Activated T-helper 1 cell treated with anti-CD3 and anti-CD28 coated beads, Interleukin-12 subunit alpha, Interleukin-12 subunit beta, Interleukin-2, Interleukin-4 antibody, amounts not matched to agents 30 ng/mL and 10 ng/mL and 1 ng/mL, durations not matched to agents 14 hours and 24 hours and 36 hours (primary cell): ENCODE results near the gene SMAD3. TPM values are rescaled to one million over a fixed set of nuclear protein-coding genes. Genes with fewer than 3 reads are reported as not detected.
A peak's percentile ranks its signal among the peaks of the same experiment; 100 is the strongest.

ENCODE experiments used
- DNase-seq: peaks from one replicate; pipeline ENCODE4 v3.0.0; 2021; ENCODE audit warnings: low spot score
- H3K27ac Mint-ChIP-seq: one replicate; pipeline ENCODE4 v1.8.0; 2021; ENCODE audit warnings: mild to moderate bottlenecking, mixed read lengths
- H3K27me3 Mint-ChIP-seq: one replicate; pipeline ENCODE4 v1.8.0; 2022; ENCODE audit warnings: mild to moderate bottlenecking, moderate library complexity, mixed read lengths; ENCODE audit not compliant: insufficient read depth
- H3K36me3 Mint-ChIP-seq: one replicate; pipeline ENCODE4 v1.8.0; 2021; ENCODE audit warnings: low read depth, mixed read lengths
- H3K4me1 Mint-ChIP-seq: one replicate; pipeline ENCODE4 v1.8.0; 2021; ENCODE audit warnings: low read depth, mixed read lengths
- H3K4me3 Mint-ChIP-seq: one replicate; pipeline ENCODE4 v1.8.0; 2021; ENCODE audit warnings: mild to moderate bottlenecking, moderate library complexity, mixed read lengths
- H3K9me3 Mint-ChIP-seq: one replicate; pipeline ENCODE4 v1.8.0; 2021; ENCODE audit warnings: mixed read lengths
- intact Hi-C: fragments of 100-400 bp; cut with micrococcal nuclease; formaldehyde crosslinking; loops from one replicate; pipeline ENCODE4 v1.15.1; 2024
- total RNA-seq: library from RNA; stranded (reverse); gene quantifications from 2 replicates; pipeline ENCODE4 v1.2.3, GENCODE V29; 2022

Gene SMAD3
- total RNA-seq, 1 donor from 2014 or later: 80.4 TPM

DNA sequence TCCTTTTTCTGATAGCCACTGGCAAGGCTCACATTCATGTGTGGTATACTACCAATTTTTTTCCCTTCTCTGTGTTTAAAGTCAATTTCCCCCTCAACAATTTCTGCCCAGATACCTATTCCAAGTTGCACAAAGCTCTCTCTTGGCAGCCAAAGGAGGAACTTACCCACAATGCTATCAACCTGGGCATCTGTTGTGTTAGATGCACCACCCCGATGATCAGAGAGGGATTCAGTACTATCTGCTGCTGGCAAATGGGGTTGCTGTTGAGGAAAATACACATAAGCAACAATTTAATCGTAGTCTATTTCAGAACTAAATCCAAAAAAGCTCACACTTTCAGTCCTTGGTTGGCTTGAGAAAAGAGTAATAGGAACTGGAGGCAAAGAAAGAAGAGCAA lies 143.0 kb downstream of the SMAD3 start:
- peaks cover 39% of the 10 kb centered on the region for H3K36me3 Mint-ChIP-seq
- H3K4me1 Mint-ChIP-seq: no peaks in the 10 kb centered on the region
- intact Hi-C loops: no loop called here
- H3K4me3 Mint-ChIP-seq: no peak overlapping the region
- DNase-seq: no peak
- no peaks in the 10 kb centered on the region for H3K27me3 Mint-ChIP-seq
- H3K27ac Mint-ChIP-seq: no peak overlapping the region
- H3K9me3 Mint-ChIP-seq: no peaks in the 10 kb centered on the region

DNA sequence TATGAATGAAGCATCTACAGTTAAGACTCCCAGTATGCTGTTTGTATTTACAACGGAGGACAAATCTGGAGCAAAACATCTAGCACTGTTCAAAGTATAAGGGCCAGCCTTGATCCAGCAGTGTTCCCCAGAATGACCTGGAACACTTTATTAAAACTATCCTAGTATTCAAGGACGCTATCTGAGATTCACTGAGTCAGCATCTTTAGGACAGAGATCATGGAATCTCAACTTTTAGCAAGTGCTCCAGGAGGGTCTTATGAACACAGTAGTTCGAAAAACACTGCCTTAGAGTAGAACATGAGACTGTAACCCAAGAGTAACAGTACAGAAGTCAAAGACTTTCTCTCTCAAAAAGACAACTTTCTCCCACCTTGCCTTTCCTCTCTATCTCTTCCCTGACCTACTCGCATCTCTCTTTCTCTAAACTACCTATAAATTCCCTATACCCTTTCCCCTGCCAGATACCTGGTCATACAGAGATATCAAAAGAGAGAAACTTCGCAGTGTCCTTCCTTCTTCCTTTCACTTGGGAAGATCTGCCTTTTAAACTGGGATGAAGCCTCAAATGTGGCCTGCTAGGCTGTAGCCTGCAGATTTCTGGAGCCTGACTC lies 145.3 kb downstream of the SMAD3 start:
- no peak for DNase-seq
- Mint-ChIP-seq H3K9me3 (no peaks in the 10 kb centered on the region), H3K27me3 (no peaks in the 10 kb centered on the region), H3K36me3 (peaks cover 32% of the 10 kb centered on the region), H3K27ac (no peak overlapping the region), H3K4me1 (no peaks in the 10 kb centered on the region), H3K4me3 (no peak overlapping the region)
- intact Hi-C loops: no loop called here

DNA sequence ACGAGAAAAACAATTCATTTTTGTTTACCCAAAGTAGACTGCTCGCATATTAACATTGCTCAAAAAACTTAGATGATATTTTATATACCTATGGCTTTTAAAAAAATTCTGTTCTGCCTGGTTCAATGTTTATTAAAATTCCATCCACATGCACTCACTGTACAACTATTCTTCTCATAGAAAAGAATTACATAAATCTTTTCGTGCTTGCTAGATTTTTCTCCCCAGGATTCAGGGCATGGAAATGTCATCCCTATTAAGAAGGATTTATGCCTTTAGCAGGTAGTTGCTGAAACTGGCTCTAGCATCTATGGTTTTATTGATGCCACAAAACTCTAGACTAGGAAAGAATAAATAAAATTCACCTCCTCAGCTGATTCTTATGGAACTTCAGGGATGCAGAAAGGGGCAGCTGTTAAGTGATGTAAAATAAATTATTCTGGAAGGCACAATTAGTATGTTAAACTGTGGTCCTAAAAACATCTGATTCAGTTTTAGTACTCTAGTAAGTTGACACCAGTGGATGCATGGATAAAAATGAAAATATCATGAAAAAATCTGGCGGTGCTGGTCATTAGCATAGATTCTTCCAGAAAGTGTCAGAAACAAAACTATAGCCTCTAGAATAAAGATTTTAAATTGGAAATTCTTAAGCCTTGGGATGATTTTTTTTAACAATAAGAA lies 147.4 kb downstream of the SMAD3 start:
- intact Hi-C loops: no loop called here
- DNase-seq: no peak
- no peaks in the 10 kb centered on the region for H3K9me3 Mint-ChIP-seq

DNA sequence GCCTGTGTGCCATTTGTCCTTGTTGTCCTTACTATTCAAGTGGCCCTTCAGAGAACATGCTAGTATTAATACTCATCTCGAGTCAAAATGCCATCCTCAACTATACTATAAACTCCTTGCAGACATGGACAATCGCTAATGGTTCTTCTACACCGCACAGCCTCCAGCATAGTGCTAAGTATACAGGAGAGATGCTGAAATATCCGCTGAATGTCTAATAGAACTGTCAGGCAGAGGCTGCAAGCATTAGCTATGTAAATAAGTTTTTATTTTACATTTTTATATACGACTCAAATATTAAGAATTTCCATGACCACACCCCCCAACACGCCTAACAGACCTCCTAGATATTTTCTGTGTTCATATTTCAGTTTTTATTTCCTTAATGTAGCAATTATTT lies 149.7 kb downstream of the SMAD3 start:
- Mint-ChIP-seq H3K4me1 (peaks cover 11% of the 10 kb centered on the region), H3K27ac (no peak overlapping the region), H3K9me3 (no peaks in the 10 kb centered on the region), H3K36me3 (peaks cover 34% of the 10 kb centered on the region), H3K4me3 (no peak overlapping the region), H3K27me3 (no peaks in the 10 kb centered on the region)
- intact Hi-C loops: no loop called here
- DNase-seq: no peak

More for the DNA sequence above, 147.4 kb downstream of the SMAD3 start:
- Mint-ChIP-seq H3K4me1 (peaks cover under 1% of the 10 kb centered on the region), H3K4me3 (no peak overlapping the region), H3K36me3 (peaks cover 30% of the 10 kb centered on the region), H3K27ac (no peak overlapping the region), H3K27me3 (no peaks in the 10 kb centered on the region)

DNA sequence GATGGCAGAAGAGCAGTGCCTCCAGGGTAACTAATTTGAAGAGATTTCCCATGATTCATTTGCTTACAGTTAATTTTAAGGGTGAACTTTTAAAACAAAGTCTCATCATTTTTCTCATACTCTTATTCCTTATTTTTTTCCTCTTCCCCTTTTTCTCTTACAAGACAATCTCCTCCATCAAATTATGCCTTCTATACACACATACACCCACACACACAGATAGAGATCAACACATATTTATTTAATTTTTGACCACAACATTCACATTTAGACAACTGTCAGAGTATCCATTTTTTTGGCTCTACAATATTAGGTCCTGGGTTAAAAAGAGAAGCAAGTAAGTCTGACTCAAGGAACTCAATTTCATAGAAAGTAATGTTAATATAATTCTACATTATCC lies 151.5 kb downstream of the SMAD3 start:
- H3K27me3 Mint-ChIP-seq: no peaks in the 10 kb centered on the region
- H3K4me1 Mint-ChIP-seq: peaks cover 11% of the 10 kb centered on the region
- H3K36me3 Mint-ChIP-seq: peaks cover 33% of the 10 kb centered on the region
- no peak for DNase-seq
- H3K9me3 Mint-ChIP-seq: no peaks in the 10 kb centered on the region
- peak overlapping the region; percentile 3 for H3K27ac Mint-ChIP-seq
- intact Hi-C loops: no loop called here
- H3K4me3 Mint-ChIP-seq: no peak overlapping the region

DNA sequence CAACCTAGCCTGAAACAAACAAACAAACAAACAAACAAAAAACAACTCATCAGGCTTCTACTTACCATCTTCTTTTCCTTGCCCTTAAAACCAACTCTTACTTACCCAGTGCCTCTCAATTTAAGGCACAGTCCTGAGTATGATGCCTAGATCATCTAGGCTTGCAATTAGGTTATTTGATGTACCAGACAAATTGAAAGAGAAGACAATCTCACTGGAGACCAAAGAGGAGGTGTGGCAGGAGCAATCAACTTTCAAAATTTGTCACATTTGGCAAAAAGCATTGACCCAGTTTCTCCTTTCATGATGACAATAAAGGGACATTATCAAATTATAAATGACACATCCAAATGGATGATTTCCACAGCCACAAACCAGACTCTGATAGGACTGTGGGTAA lies 153.0 kb downstream of the SMAD3 start:
- no peaks in the 10 kb centered on the region for H3K9me3 Mint-ChIP-seq
- H3K4me3 Mint-ChIP-seq: no peak overlapping the region
- intact Hi-C loops: no loop called here
- peaks cover 33% of the 10 kb centered on the region for H3K36me3 Mint-ChIP-seq
- H3K27ac Mint-ChIP-seq: no peak overlapping the region
- DNase-seq: no peak
- peaks cover 11% of the 10 kb centered on the region for H3K4me1 Mint-ChIP-seq
- H3K27me3 Mint-ChIP-seq: no peaks in the 10 kb centered on the region

DNA sequence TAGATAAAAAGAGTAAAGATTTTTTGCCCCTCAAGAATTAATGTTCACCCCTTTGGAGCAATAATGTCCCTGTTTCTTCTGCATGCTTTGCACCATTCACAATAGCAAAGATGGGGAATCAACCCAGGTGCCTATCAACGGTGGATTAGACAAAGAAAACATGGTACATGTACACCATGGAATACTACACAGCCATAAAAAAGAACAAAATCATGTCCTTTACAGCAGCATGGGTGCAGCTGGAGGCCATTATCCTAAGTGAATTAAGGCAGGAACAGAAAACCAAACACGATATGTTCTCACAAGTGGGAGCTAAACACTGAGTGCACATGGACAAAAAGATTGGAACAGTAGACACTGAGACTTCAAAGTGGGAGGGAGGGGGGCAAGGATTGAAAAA lies 153.9 kb downstream of the SMAD3 start:
- DNase-seq: no peak
- Mint-ChIP-seq H3K4me1 (peaks cover 11% of the 10 kb centered on the region), H3K36me3 (peaks cover 33% of the 10 kb centered on the region), H3K9me3 (no peaks in the 10 kb centered on the region), H3K4me3 (no peak overlapping the region), H3K27ac (no peak overlapping the region), H3K27me3 (no peaks in the 10 kb centered on the region)
- intact Hi-C loops: no loop called here

DNA sequence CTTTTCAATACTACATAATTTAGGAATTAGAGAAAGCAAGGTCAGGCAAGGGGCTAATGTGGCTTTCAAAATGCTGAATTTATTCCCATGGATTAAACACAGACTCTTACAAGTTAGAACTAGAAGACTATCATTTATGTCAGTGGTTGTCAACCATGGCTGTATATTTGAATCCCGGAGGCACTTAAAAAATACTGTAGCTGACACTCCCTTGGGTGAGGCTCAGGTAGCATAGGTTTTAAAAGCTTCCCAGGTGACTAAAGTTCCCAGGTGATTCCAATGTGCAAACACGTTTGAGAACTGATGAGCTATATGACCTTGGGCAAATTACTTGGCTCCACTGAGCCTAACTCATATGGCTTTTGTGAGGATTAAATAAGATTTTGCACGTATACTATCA lies 159.5 kb downstream of the SMAD3 start:
- Mint-ChIP-seq H3K27ac (no peak overlapping the region), H3K9me3 (no peaks in the 10 kb centered on the region), H3K4me1 (peaks cover 11% of the 10 kb centered on the region), H3K27me3 (no peaks in the 10 kb centered on the region), H3K36me3 (peaks cover 24% of the 10 kb centered on the region), H3K4me3 (no peak overlapping the region)
- intact Hi-C loops: no loop called here
- DNase-seq: no peak

DNA sequence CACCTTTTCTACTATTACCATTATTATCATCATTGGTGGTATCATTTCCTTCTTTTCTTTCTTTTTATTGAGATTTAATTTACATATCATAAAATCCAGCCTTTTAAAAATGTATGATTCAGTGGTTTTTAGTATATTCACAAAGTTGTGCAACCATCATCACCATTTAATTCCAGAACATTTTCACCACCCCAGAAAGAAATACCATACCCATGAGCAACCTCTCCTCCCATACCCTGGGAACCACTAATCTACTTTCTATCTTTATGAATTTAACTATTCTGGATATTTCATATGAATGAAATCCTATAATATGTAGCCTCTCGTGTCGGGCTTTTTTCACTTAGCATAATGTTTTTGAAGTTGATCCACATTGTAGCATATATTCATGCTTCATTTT lies 159.9 kb downstream of the SMAD3 start:
- Mint-ChIP-seq H3K4me3 (no peak overlapping the region), H3K36me3 (peaks cover 23% of the 10 kb centered on the region), H3K9me3 (no peaks in the 10 kb centered on the region), H3K27me3 (no peaks in the 10 kb centered on the region), H3K4me1 (peaks cover 11% of the 10 kb centered on the region), H3K27ac (no peak overlapping the region)
- DNase-seq: no peak
- intact Hi-C loops: no loop called here

DNA sequence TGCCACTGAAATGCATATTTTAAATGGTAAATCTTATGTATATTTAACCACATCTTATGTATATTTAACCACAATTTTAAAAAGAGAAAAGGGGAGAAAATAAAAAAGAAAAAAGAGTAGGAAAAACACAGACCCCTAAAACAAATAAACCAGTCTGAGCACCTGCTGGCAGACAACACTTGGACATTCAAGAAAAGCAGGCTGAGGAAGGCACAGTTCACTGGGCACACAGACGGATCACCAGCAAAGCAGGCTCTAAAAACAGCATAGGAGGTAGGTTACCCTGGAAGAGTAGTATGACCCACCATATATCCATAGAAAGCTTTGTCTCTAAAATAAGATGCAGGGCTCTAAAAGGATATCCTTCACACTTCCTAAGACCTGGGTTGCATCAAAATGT lies 162.0 kb downstream of the SMAD3 start:
- H3K36me3 Mint-ChIP-seq: peaks cover 35% of the 10 kb centered on the region
- H3K27me3 Mint-ChIP-seq: no peaks in the 10 kb centered on the region
- H3K9me3 Mint-ChIP-seq: no peaks in the 10 kb centered on the region
- no peak for DNase-seq
- H3K4me1 Mint-ChIP-seq: peaks cover 11% of the 10 kb centered on the region
- H3K27ac Mint-ChIP-seq: no peak overlapping the region
- intact Hi-C loops: no loop called here
- no peak overlapping the region for H3K4me3 Mint-ChIP-seq

DNA sequence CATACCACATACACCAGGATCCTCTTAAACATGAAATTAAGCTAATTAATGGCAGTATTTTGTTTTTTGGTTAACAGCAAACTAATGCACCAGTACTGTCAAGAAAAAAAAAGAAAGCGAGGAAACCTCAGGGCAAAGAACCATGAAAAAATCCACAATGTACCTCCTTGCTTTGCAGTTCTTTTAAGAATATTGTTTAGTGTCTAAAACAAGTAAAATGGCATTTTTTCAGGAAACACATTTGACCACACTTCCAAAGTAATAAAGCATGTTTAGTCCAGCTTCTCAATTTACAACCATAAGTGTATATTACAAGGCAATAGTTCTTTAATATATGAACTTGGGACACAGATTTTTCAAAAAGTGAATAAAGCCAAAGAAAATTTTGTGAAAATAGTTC lies 162.4 kb downstream of the SMAD3 start:
- Mint-ChIP-seq H3K4me1 (peaks cover 11% of the 10 kb centered on the region), H3K36me3 (peaks cover 38% of the 10 kb centered on the region), H3K9me3 (no peaks in the 10 kb centered on the region), H3K27ac (no peak overlapping the region), H3K4me3 (no peak overlapping the region), H3K27me3 (no peaks in the 10 kb centered on the region)
- intact Hi-C loops: no loop called here
- no peak for DNase-seq

DNA sequence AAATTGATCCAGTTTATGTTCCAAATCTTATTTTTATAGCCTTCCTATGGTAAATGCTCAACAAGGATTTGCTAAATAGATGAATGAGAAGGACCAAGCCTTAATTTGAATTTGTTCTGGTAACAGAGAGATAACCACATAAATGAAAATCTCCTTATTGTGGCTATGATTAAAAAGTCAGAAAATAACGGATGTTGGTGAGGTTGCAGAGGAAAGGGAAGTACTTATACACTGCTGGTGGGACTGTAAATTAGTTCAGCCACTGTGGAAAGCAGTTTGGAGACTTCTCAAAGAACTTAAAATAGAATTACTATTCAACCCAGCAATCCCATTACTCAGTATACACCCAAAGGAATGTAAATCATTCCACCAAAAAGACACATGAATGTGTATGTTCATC lies 162.9 kb downstream of the SMAD3 start:
- no peaks in the 10 kb centered on the region for H3K9me3 Mint-ChIP-seq
- H3K4me3 Mint-ChIP-seq: no peak overlapping the region
- intact Hi-C loops: no loop called here
- peaks cover 41% of the 10 kb centered on the region for H3K36me3 Mint-ChIP-seq
- DNase-seq: no peak
- H3K27ac Mint-ChIP-seq: no peak overlapping the region
- H3K27me3 Mint-ChIP-seq: no peaks in the 10 kb centered on the region
- H3K4me1 Mint-ChIP-seq: peaks cover 11% of the 10 kb centered on the region

DNA sequence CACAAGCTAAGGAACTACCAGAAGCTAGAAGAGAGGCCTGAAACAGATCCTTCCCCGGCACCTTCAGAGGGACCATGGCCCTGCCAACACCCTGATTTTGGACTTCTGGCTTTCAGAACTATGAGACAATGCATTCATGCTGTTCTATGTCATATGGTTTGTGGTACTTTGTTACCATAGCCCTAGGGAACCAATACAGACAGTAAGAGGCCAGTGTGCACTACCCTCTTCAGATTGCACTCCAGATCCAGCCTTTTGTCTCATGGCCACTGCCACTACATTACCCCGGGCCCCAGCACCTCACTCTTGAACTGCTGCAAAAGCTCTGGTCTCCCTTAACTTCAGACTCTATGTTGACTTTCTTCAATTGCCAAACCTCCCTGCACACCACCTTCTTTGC lies 165.1 kb downstream of the SMAD3 start:
- H3K27me3 Mint-ChIP-seq: no peaks in the 10 kb centered on the region
- H3K36me3 Mint-ChIP-seq: peaks cover 55% of the 10 kb centered on the region
- no peaks in the 10 kb centered on the region for H3K9me3 Mint-ChIP-seq
- no peak overlapping the region for H3K4me3 Mint-ChIP-seq
- peaks cover 11% of the 10 kb centered on the region for H3K4me1 Mint-ChIP-seq
- intact Hi-C loops: no loop called here
- no peak for DNase-seq
- no peak overlapping the region for H3K27ac Mint-ChIP-seq

DNA sequence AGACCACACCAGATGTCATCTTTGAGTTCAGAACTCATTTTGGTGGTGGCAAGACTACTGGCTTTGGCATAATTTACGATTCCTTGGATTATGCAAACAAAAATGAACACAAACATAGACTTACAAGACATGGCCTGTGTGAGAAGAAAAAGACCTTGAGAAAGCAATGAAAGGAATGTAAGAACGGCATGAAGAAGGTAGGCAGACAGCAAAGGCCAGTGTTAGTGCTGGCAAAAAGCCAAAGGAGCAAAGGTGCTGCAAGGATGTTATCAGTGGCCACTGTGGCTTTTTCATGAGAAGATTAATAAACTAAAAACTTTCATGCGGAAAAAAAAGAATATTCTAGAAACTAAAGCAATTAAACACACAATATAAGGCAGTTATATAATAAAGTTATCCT lies 167.2 kb downstream of the SMAD3 start:
- H3K27me3 Mint-ChIP-seq: no peaks in the 10 kb centered on the region
- H3K27ac Mint-ChIP-seq: no peak overlapping the region
- no peak for DNase-seq
- H3K4me1 Mint-ChIP-seq: peaks cover 14% of the 10 kb centered on the region
- intact Hi-C loops: no loop called here
- peaks cover 58% of the 10 kb centered on the region for H3K36me3 Mint-ChIP-seq
- H3K4me3 Mint-ChIP-seq: no peak overlapping the region
- no peaks in the 10 kb centered on the region for H3K9me3 Mint-ChIP-seq
